ENCODE results near the gene SKA1.

GRCh38 chr18:50330176-50330575, 44.7 kb upstream of the SKA1 start:
- TF ChIP-seq CTCF (IDR thresholded peaks at IDR 0.05) (no peak), POLR2A (IDR thresholded peaks at IDR 0.05) (no peak)
